ENCODE results near the gene KCNIP1. TPM values are rescaled to one million over a fixed set of nuclear protein-coding genes. Genes with fewer than 3 reads are reported as not detected.

The KCNIP1 gene
- total RNA-seq, 4 donors from 2014 or later = 0.94 to 1.6 (median 1.1) TPM; not detected in 1

- no peaks in the 10 kb centered on the region for H3K36me3 ChIP-seq
- H3K4me3 ChIP-seq = no peak overlapping the region
- no peaks in the 10 kb centered on the region for H3K9me3 ChIP-seq
- 70 to 83% methylated on average over 1 to 6 of the region's 6 CpGs for WGBS, 2 donors (ENCODE audit: low coverage in 1 of 2)
- TF ChIP-seq CTCF (IDR thresholded peaks at IDR 0.05) (no peak), POLR2A (IDR thresholded peaks at IDR 0.05) (no peak), POLR2AphosphoS5 (IDR thresholded peaks at IDR 0.05) (no peak), EP300 (IDR thresholded peaks at IDR 0.05) (no peak)
- no peak overlapping the region for H3K27ac ChIP-seq
- peaks cover 25% of the 10 kb centered on the region for H3K27me3 ChIP-seq
- no peaks in the 10 kb centered on the region for H3K4me1 ChIP-seq
- ATAC-seq = no peak
Observed at GRCh38 chr5:170475294-170476000, 28.4 kb upstream of the KCNIP1 start.

GRCh38 chr5:170476704-170477103 lies 27.1 kb upstream of the KCNIP1 start:
- TF ChIP-seq POLR2AphosphoS5 (IDR thresholded peaks at IDR 0.05) = no peak
- ATAC-seq = no peak
- Histone ChIP-seq H3K4me1 (no peaks in the 10 kb centered on the region), H3K4me3 (no peak overlapping the region), H3K36me3 (no peaks in the 10 kb centered on the region), H3K27ac (no peak overlapping the region), H3K9me3 (no peaks in the 10 kb centered on the region), H3K27me3 (peaks cover 14% of the 10 kb centered on the region)
- 74 to 78% methylated on average over 3 of the region's 3 CpGs for WGBS, 2 donors (ENCODE audit: low coverage in 1 of 2)

- no peak for ATAC-seq
Observed at GRCh38 chr5:170477906-170478305, 25.9 kb upstream of the KCNIP1 start.

GRCh38 chr5:170478306-170478705 lies 25.5 kb upstream of the KCNIP1 start:
- 66 to 87% methylated on average over 4 to 5 of the region's 6 CpGs for WGBS, 2 donors (ENCODE audit: low coverage in 1 of 2)
- H3K27ac ChIP-seq = no peak overlapping the region
- no peak overlapping the region for H3K4me3 ChIP-seq
- H3K4me1 ChIP-seq = no peaks in the 10 kb centered on the region
- H3K36me3 ChIP-seq = no peaks in the 10 kb centered on the region
- peaks cover 12% of the 10 kb centered on the region for H3K27me3 ChIP-seq
- H3K9me3 ChIP-seq = no peaks in the 10 kb centered on the region
- TF ChIP-seq POLR2A (IDR thresholded peaks at IDR 0.05) (no peak), CTCF (IDR thresholded peaks at IDR 0.05) (no peak), POLR2AphosphoS5 (IDR thresholded peaks at IDR 0.05) (no peak), EP300 (IDR thresholded peaks at IDR 0.05) (no peak)
- no peak for ATAC-seq

More at GRCh38 chr5:170477906-170478305, 25.9 kb upstream of the KCNIP1 start:
- TF ChIP-seq POLR2AphosphoS5 (IDR thresholded peaks at IDR 0.05) = no peak
- TF ChIP-seq POLR2A (IDR thresholded peaks at IDR 0.05) = no peak
- TF ChIP-seq CTCF (IDR thresholded peaks at IDR 0.05) = no peak
- no peak for TF ChIP-seq EP300 (IDR thresholded peaks at IDR 0.05)
- 92 to 100% methylated on average over 1 of the region's 1 CpG for WGBS, 2 donors (ENCODE audit: low coverage in 1 of 2)
- Histone ChIP-seq H3K27ac (no peak overlapping the region), H3K4me1 (no peaks in the 10 kb centered on the region), H3K36me3 (no peaks in the 10 kb centered on the region), H3K9me3 (no peaks in the 10 kb centered on the region), H3K4me3 (no peak overlapping the region), H3K27me3 (peaks cover 12% of the 10 kb centered on the region)

GRCh38 chr5:170479484-170479883 lies 24.3 kb upstream of the KCNIP1 start:
- no peak overlapping the region for H3K27ac ChIP-seq
- 57 to 74% methylated on average over 4 of the region's 4 CpGs for WGBS, 2 donors (ENCODE audit: low coverage in 1 of 2)
- H3K9me3 ChIP-seq = no peaks in the 10 kb centered on the region
- TF ChIP-seq CTCF (IDR thresholded peaks at IDR 0.05) (no peak), POLR2A (IDR thresholded peaks at IDR 0.05) (no peak), POLR2AphosphoS5 (IDR thresholded peaks at IDR 0.05) (no peak)
- H3K4me3 ChIP-seq = no peak overlapping the region
- no peak for ATAC-seq
- peaks cover 4% of the 10 kb centered on the region for H3K27me3 ChIP-seq
- H3K36me3 ChIP-seq = no peaks in the 10 kb centered on the region
- H3K4me1 ChIP-seq = no peaks in the 10 kb centered on the region

Measured in gastroesophageal sphincter (tissue), 4 donors.